Right lobe of liver (tissue), 6 donors: ENCODE data around the gene PROSER1. TPM values are rescaled to one million over a fixed set of nuclear protein-coding genes. Genes with fewer than 3 reads are reported as not detected.
"Not testable (repeated sequence)": the region's sequence is repeated elsewhere in the genome, so short reads cannot be mapped to it uniquely, and the experiment has no call there.

Experiments
- ATAC-seq, 4 donors: fragments of 200-7000 bp; cut with Tn5 transposase; one replicate each; pipeline ENCODE4 v1.9.1; 2020; ENCODE audit warnings: mild to moderate bottlenecking in 4 of 4, moderate library complexity in 4 of 4
- DNase-seq, 3 donors: peaks; one replicate each; pipeline ENCODE4 v3.0.0-alpha.2; 2020
- H3K27ac ChIP-seq, 3 donors: fragments of 200-600 bp; one replicate each; pipeline ENCODE4 v1.8.0; 2022
- H3K27me3 ChIP-seq, 2 donors: fragments of 200-600 bp; one replicate each; pipeline ENCODE4 v1.8.0; 2022
- H3K36me3 ChIP-seq, 4 donors: fragments of 200-600 bp; sonication (generic) in 1 of 4; one replicate each; pipeline versions ENCODE4 v1.5.1 to v1.8.0; 2017 to 2022; ENCODE audit warnings: control low read depth in 1 of 4
- H3K4me1 ChIP-seq, 4 donors: fragments of 200-600 bp; sonication (generic) in 1 of 4; one replicate each; pipeline versions ENCODE4 v1.5.1 to v1.8.0; 2017 to 2022; ENCODE audit warnings: control low read depth in 1 of 4
- H3K4me3 ChIP-seq, 3 donors: fragments of 200-600 bp; one replicate each; pipeline ENCODE4 v1.8.0; 2022
- H3K9me3 ChIP-seq, 4 donors: fragments of 200-600 bp; sonication (generic) in 1 of 4; one replicate each; pipeline versions ENCODE4 v1.5.1 to v1.8.0; 2017 to 2022; ENCODE audit warnings: control low read depth in 1 of 4
- POLR2A ChIP-seq: fragments of 450-650 bp; IDR thresholded peaks from one replicate; pipeline ENCODE4 v1.6.1; 2017; ENCODE audit warnings: antibody characterized with exemption, mild to moderate bottlenecking
- WGBS: methylation state at CpG from one replicate; pipeline ENCODE4 v1.1.6; 2018; ENCODE audit warnings: low coverage, low lambda C conversion rate; ENCODE audit not compliant: insufficient coverage; ENCODE audit errors: missing lambda C conversion rate; 5-methylcytosine and 5-hydroxymethylcytosine counted together
- intact Hi-C, 2 donors: fragments of 100-400 bp; cut with DNase I; formaldehyde crosslinking; loops; one replicate each; pipeline versions ENCODE4 v1.11.2 to v1.14.1; 2022
- total RNA-seq, 6 experiments: library from RNA; depleted of rRNA in 2 of 6; stranded (reverse); fragments of >200 nt in 2 of 6; fragmentation: NEBNext Ultra II Directional in 3 of 6; extraction: Animal tissue kit (Norgen Biotek cat#: 25700) in 3 of 6; gene quantifications; one replicate each; pipeline versions ENCODE4 v1.1.0 to v1.2.4, GENCODE V29; 2016 to 2023
- TF ChIP-seq, protein P1 (sequence below), 4 donors: fragments of 200-600 bp in 3 of 4; fragments of 450-650 bp in 1 of 4; IDR thresholded peaks; one replicate each; pipeline versions ENCODE4 v1.5.1 to v1.8.0; 2016 to 2022; ENCODE audit warnings: antibody characterized with exemption in 4 of 4, mild to moderate bottlenecking in 2 of 4
- donor health status: DM: no; HTN: yes; CAD: no.
- donor health status: DM: no; HTN: no; CAD: no.
- donor health status: DM: no; HTN: no; CAD: no.
- donor health status: DM: no; HTN: yes; CAD: no.
- donor health status: DM: no; HTN: yes; CAD: no.

PROSER1 gene
- total RNA-seq, 6 experiments from 2014 or later, result 8.6 to 11.2 (median 9.9) TPM

DNA sequence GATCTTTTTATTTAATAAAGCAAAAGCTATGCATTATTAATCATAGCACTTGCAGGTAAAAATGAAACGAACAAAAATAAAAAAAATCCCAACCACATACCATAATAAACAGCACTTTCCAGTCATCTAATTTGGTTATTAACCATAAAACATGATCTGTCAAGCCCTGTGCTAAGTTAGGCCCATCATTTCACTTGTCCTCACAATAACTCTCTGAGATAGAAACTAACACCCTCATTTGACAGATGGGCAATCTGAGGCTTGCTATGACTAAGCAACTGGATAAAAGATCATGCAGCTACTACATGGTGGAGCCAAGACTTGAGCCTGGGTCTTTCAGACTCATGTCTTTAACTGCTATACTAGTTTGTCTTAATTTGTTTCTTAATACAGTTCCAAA is 21.8 kb downstream of the PROSER1 start:
- Histone ChIP-seq H3K36me3 (peaks cover 0 to 52% (median 19%) of the 10 kb centered on the region in 4 donors), H3K27ac (no peak overlapping the region), H3K9me3 (no peaks in the 10 kb centered on the region), H3K4me3 (no peak overlapping the region), H3K4me1 (no peaks in the 10 kb centered on the region), H3K27me3 (no peaks in the 10 kb centered on the region)
- TF ChIP-seq POLR2A, result no peak
- TF ChIP-seq, protein P1, sequence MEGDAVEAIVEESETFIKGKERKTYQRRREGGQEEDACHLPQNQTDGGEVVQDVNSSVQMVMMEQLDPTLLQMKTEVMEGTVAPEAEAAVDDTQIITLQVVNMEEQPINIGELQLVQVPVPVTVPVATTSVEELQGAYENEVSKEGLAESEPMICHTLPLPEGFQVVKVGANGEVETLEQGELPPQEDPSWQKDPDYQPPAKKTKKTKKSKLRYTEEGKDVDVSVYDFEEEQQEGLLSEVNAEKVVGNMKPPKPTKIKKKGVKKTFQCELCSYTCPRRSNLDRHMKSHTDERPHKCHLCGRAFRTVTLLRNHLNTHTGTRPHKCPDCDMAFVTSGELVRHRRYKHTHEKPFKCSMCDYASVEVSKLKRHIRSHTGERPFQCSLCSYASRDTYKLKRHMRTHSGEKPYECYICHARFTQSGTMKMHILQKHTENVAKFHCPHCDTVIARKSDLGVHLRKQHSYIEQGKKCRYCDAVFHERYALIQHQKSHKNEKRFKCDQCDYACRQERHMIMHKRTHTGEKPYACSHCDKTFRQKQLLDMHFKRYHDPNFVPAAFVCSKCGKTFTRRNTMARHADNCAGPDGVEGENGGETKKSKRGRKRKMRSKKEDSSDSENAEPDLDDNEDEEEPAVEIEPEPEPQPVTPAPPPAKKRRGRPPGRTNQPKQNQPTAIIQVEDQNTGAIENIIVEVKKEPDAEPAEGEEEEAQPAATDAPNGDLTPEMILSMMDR (IDR thresholded peaks at IDR 0.05), result no peak
- intact Hi-C loops, result no loop called here
- WGBS, result 80% methylated on average over 1 of the region's 1 CpG
- ATAC-seq, result no peak
- DNase-seq, result no peak

DNA sequence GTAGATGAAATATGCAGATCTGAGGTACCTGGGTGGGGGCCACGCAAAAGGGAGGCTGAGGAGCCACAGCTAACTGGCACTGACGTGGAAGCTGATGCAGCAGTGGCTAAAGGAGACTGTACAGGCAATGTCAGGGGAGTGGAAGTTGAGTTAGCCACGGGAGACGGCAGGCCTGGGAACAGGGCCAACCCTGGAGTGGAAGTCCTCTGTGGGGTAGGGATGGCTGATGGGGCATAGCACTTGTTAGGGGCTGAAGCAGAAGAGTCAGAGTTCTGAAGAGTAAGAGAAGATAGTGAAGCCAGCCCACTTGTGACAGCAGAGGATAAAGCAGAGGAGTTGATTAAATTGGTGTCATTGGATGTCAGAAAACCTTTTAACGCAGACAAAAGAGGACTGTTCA is 24.4 kb downstream of the PROSER1 start:
- Histone ChIP-seq H3K27me3 (no peaks in the 10 kb centered on the region), H3K9me3 (no peaks in the 10 kb centered on the region), H3K4me1 (no peaks in the 10 kb centered on the region), H3K4me3 (no peak overlapping the region), H3K36me3 (peaks cover 0 to 61% (median 21%) of the 10 kb centered on the region in 4 donors), H3K27ac (no peak overlapping the region)
- DNase-seq, result no peak
- WGBS, result 85% methylated on average over 5 of the region's 5 CpGs
- TF ChIP-seq, protein P1 (IDR thresholded peaks at IDR 0.05), result no peak
- TF ChIP-seq POLR2A, result no peak
- intact Hi-C loops, result no loop called here
- ATAC-seq, result no peak

DNA sequence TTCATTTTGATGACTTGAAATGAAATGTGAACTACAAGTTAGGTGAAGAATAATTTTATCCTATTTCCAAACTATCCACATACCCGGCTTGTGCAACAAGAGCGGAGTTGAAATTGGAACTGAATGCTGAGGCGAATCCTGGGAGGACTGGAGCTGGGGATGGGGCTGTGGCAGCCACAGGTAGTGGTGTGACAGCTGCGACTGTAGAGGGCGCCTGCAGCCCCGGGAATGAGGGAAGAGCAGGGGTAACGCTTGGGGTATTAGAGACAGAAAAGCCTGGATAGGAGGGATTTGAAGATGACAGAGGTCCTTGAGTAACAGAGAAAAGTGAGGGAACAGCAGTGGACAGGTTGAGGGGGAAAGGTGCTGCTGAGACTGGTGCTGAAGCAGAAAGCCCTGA is 25.3 kb downstream of the PROSER1 start:
- no peak for TF ChIP-seq POLR2A
- TF ChIP-seq, protein P1 (IDR thresholded peaks at IDR 0.05), result peak in 1 of 4 donors; percentile 15
- 82% methylated on average over 7 of the region's 7 CpGs for WGBS
- intact Hi-C loops, result no loop called here
- DNase-seq (no peak), ATAC-seq (peak in 1 of 4 donors; percentile 52)
- H3K4me1 ChIP-seq, result no peaks in the 10 kb centered on the region
- H3K9me3 ChIP-seq, result no peaks in the 10 kb centered on the region
- H3K27ac ChIP-seq, result no peak overlapping the region
- H3K36me3 ChIP-seq, result peaks cover 0 to 57% (median 21%) of the 10 kb centered on the region in 4 donors
- no peak overlapping the region for H3K4me3 ChIP-seq
- H3K27me3 ChIP-seq, result no peaks in the 10 kb centered on the region

DNA sequence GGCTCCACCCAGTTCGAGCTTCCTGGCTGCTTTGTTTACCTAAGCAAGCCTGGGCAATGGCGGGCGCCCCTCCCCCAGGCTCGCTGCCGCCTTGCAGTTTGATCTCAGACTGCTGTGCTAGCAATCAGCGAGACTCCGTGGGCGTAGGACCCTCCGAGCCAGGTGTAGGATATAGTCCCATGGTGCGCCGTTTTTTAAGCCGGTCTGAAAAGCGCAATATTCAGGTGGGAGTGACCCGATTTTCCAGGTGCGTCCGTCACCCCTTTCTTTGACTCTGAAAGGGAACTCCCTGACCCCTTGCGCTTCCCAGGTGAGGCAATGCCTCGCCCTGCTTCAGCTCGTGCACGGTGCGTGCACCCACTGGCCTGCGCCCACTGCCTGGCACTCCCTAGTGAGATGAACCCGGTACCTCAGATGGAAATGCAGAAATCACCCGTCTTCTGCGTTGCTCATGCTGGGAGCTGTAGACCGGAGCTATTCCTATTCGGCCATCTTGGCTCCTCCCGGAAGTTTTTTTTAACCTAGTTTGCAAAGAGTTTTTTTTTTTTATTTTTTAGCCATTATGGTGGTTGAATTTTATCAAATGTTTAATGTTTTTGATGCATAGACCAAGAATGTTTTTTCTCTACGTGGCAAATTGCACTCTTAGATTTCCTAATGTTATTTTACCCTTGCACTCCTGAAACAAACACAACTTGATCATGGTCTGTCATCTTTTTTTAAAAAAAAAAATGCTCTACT is 31.3 kb downstream of the PROSER1 start:
- H3K9me3 ChIP-seq, H3K27me3 ChIP-seq, H3K4me3 ChIP-seq, ATAC-seq, H3K4me1 ChIP-seq, DNase-seq, H3K27ac ChIP-seq, intact Hi-C loops: not testable (repeated sequence)
- H3K36me3 ChIP-seq, result peaks cover 0 to 20% (median 7%) of the 10 kb centered on the region in 4 donors
- 88% methylated on average over 13 of the region's 29 CpGs for WGBS

DNA sequence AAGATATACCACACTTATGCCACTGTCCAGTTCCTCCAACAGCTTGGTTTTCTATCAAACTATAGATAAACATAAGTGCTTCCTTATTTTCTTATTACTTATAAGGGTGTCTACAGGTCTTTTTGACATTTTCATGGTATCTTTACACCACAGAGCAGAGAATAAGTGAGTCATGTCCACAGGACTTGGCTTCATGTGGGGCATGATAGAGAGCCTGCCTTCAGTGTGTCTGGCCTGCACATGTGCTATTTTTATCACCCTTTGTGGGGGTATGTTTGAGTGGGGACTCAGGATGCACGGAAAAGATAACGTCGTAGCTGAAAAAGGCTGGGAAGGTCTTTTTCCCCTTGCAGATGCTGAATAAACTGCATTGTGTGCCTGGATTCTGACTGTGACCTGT is 39.1 kb downstream of the PROSER1 start:
- intact Hi-C loops, result no loop called here
- TF ChIP-seq, protein P1 (IDR thresholded peaks at IDR 0.05), result no peak
- TF ChIP-seq POLR2A, result no peak
- Histone ChIP-seq H3K4me3 (no peak overlapping the region), H3K36me3 (no peaks in the 10 kb centered on the region), H3K27ac (no peak overlapping the region), H3K9me3 (no peaks in the 10 kb centered on the region), H3K27me3 (no peaks in the 10 kb centered on the region), H3K4me1 (no peaks in the 10 kb centered on the region)
- ATAC-seq (no peak), DNase-seq (no peak)
- WGBS, result 77% methylated on average over 3 of the region's 3 CpGs
